SK-N-SH (cell line): ENCODE measurements around the gene SIRT3. TPM values are rescaled to one million over a fixed set of nuclear protein-coding genes. Genes with fewer than 3 reads are reported as not detected.
A peak's percentile ranks its signal among the peaks of the same experiment; 100 is the strongest.

Source experiments
- CTCF ChIA-PET: fragments of 300-600, 350-600 bp; formaldehyde crosslinking; extraction: SDS; loops from one replicate; lab custom pipeline; 2021; lab: Yijun Ruan, JAX
- POLR2A ChIA-PET: fragments of 350-600 bp; sonication (Branson Sonifier 250); formaldehyde crosslinking; extraction: SDS; loops from one replicate; lab custom pipeline; 2020; ENCODE audit warnings: antibody characterized with exemption, inconsistent platforms; lab: Yijun Ruan, JAX
- DNase-seq: peaks from one replicate; pipeline ENCODE4 v3.0.0; 2012
- H2AFZ ChIP-seq: fragments of 200-600 bp; sonication (generic); 2 replicates; pipeline ENCODE4 v1.8.1; 2016; ENCODE audit warnings: antibody characterized with exemption, mild to moderate bottlenecking, low read depth
- H3F3A ChIP-seq: fragments of 200-600 bp; sonication (generic); replicated peaks from 2 replicates; pipeline ENCODE3; 2016; ENCODE audit warnings: antibody characterized with exemption, mild to moderate bottlenecking; ENCODE audit not compliant: insufficient read depth
- H3K27ac ChIP-seq, 2 experiments: fragments of 200-500 bp in 1 of 2; fragments of 200-600 bp in 1 of 2; sonication (Bioruptor generic) in 1 of 2; sonication (generic), shearing (Covaris generic) in 1 of 2; 2 replicates each; pipeline versions ENCODE4 v1.5.1 to v1.6.1; 2014 to 2016; ENCODE audit warnings: low read depth in 2 of 2, inconsistent platforms in 1 of 2, low read length in 1 of 2, mild to moderate bottlenecking in 1 of 2, mixed read lengths in 1 of 2
- H3K27me3 ChIP-seq: fragments of 200-600 bp; sonication (generic), shearing (Covaris generic); 2 replicates; pipeline ENCODE4 v1.6.1; 2016; ENCODE audit warnings: mixed run types; ENCODE audit not compliant: insufficient read depth
- H3K36me3 ChIP-seq, 2 experiments: fragments of 200-500 bp in 1 of 2; fragments of 200-600 bp in 1 of 2; sonication (Bioruptor generic) in 1 of 2; sonication (generic) in 1 of 2; replicated peaks in 1 of 2; 2 replicates each; pipeline versions ENCODE3 to v1.5.1; 2014 to 2016; ENCODE audit warnings: low read length in 1 of 2, mild to moderate bottlenecking in 1 of 2; ENCODE audit not compliant: insufficient read depth in 2 of 2, control insufficient read depth in 1 of 2
- H3K4me1 ChIP-seq, 2 experiments: fragments of 200-500 bp in 1 of 2; fragments of 200-600 bp in 1 of 2; sonication (Bioruptor generic) in 1 of 2; sonication (generic), shearing (Covaris generic) in 1 of 2; 2 replicates each; pipeline versions ENCODE4 v1.5.1 to v1.6.1; 2014 to 2016; ENCODE audit warnings: low read depth in 1 of 2, low read length in 1 of 2, mixed run types in 1 of 2; ENCODE audit not compliant: insufficient read depth in 2 of 2, control insufficient read depth in 1 of 2
- H3K4me2 ChIP-seq: fragments of 200-600 bp; sonication (generic), shearing (Covaris generic); 2 replicates; pipeline ENCODE4 v1.6.1; 2017; ENCODE audit warnings: mixed run types
- H3K4me3 ChIP-seq, 2 experiments: fragments of 200-500 bp in 1 of 2; fragments of 200-600 bp in 1 of 2; sonication (Bioruptor generic) in 1 of 2; sonication (generic), shearing (Covaris generic) in 1 of 2; 2 replicates each; pipeline versions ENCODE4 v1.5.1 to v1.8.1; 2014 to 2016; ENCODE audit warnings: low read depth in 2 of 2, inconsistent platforms in 1 of 2, low read length in 1 of 2, mild to moderate bottlenecking in 1 of 2, mixed read lengths in 1 of 2, moderate library complexity in 1 of 2
- H3K79me2 ChIP-seq: fragments of 200-600 bp; sonication (generic); 2 replicates; pipeline ENCODE4 v1.8.1; 2017; ENCODE audit warnings: mild to moderate bottlenecking; ENCODE audit not compliant: insufficient read depth
- H3K9ac ChIP-seq: fragments of 200-600 bp; sonication (generic); 2 replicates; pipeline ENCODE4 v1.6.1; 2017; ENCODE audit warnings: mixed run types
- H3K9me2 ChIP-seq: fragments of 200-600 bp; sonication (generic); 2 replicates; pipeline ENCODE4 v1.6.1; 2017; ENCODE audit warnings: mixed run types
- H3K9me3 ChIP-seq: fragments of 200-600 bp; sonication (generic); 2 replicates; pipeline ENCODE4 v1.6.1; 2017; ENCODE audit warnings: mixed run types, mild to moderate bottlenecking, moderate library complexity
- H4K20me1 ChIP-seq: fragments of 200-600 bp; sonication (generic); 2 replicates; pipeline ENCODE4 v1.6.1; 2017; ENCODE audit warnings: mild to moderate bottlenecking, mixed run types; ENCODE audit not compliant: insufficient read depth
- ELF1 ChIP-seq: IDR thresholded peaks from 2 replicates; pipeline ENCODE4 v1.4.0; 2012
- EP300 ChIP-seq, 2 experiments: IDR thresholded peaks; 2 replicates each; pipeline versions ENCODE4 v1.4.0 to v1.6.1; 2012; ENCODE audit warnings: borderline replicate concordance in 1 of 2, low read depth in 1 of 2, low read length in 1 of 2
- MXI1 ChIP-seq: IDR thresholded peaks from 2 replicates; pipeline ENCODE4 v1.6.1; 2012; ENCODE audit warnings: mild to moderate bottlenecking, low read depth, low read length, improper control_type of control experiment
- NFIC ChIP-seq: IDR thresholded peaks from 2 replicates; pipeline ENCODE4 v1.4.0; 2012; ENCODE audit warnings: borderline replicate concordance
- PBX3 ChIP-seq: IDR thresholded peaks from 2 replicates; pipeline ENCODE4; 2012
- POLR2AphosphoS5 ChIP-seq: IDR thresholded peaks from 2 replicates; pipeline ENCODE4 v1.6.1; 2012; ENCODE audit warnings: low read depth, low read length
- RCOR1 ChIP-seq: fragments of 150-350 bp; IDR thresholded peaks from 2 replicates; pipeline ENCODE4 v1.6.1; 2017; ENCODE audit warnings: antibody characterized with exemption, low read length
- YY1 ChIP-seq: IDR thresholded peaks from 2 replicates; pipeline ENCODE4 v1.4.0; 2012; ENCODE audit warnings: low read depth, mild to moderate bottlenecking
- ZBTB33 ChIP-seq: IDR thresholded peaks from 2 replicates; pipeline ENCODE4 v1.4.0; 2012; ENCODE audit warnings: low read depth, borderline replicate concordance
- WGBS: methylation state at CpG from one replicate; pipeline ENCODE4 v1.1.6; 2017; ENCODE audit warnings: low lambda C conversion rate; 5-methylcytosine and 5-hydroxymethylcytosine counted together
- polyA plus RNA-seq, 3 experiments: library from polyadenylated mRNA; depleted of rRNA; stranded (reverse); fragments of >200 nt; gene quantifications; 2 replicates each; pipeline ENCODE4 v1.2.3, GENCODE V29; 2012

Gene SIRT3
- polyA plus RNA-seq, 1 of the 3 experiments (the other 2 are of a cell fraction): 34.4 TPM

GRCh38 chr11:203945-204586 is 32.1 kb downstream of the SIRT3 start:
- Histone ChIP-seq H3K36me3 (peaks cover 27 to 33% of the 10 kb centered on the region in 2 experiments), H3K4me2 (no peak overlapping the region), H3K9me3 (no peaks in the 10 kb centered on the region), H4K20me1 (peaks cover 40% of the 10 kb centered on the region), H3K9ac (no peak overlapping the region), H2AFZ (no peak overlapping the region), H3K27me3 (no peaks in the 10 kb centered on the region), H3K79me2 (peaks cover 49% of the 10 kb centered on the region), H3K9me2 (no peaks in the 10 kb centered on the region), H3K4me3 (no peak overlapping the region), H3K27ac (no peak overlapping the region), H3K4me1 (peaks cover 6 to 13% of the 10 kb centered on the region in 2 experiments; a peak in 2 of 4 replicates), H3F3A (peaks cover 8% of the 10 kb centered on the region)
- ChIA-PET CTCF (interaction anchor here (0.9 to 1.1 kb wide), 2 partner anchors 47 to 244 kb away, joined by 3 read pairs; no protein-coding TSS in a partner anchor), POLR2A (no interaction called here)
- no peak for TF ChIP-seq YY1
- TF ChIP-seq PBX3: no peak
- TF ChIP-seq RCOR1: no peak
- TF ChIP-seq ZBTB33: no peak
- TF ChIP-seq EP300 (IDR thresholded peaks at IDR 0.05; ENCODE audit: borderline replicate concordance in 1 of 2, low read depth in 1 of 2, low read length in 1 of 2): no peak
- TF ChIP-seq MXI1: no peak
- no peak for DNase-seq
- WGBS: 100% methylated on average over 2 of the region's 4 CpGs

- ChIA-PET POLR2A (no interaction called here), CTCF (interaction anchor here (0.9 kb wide), 1 partner anchor 48 kb away, joined by 3 read pairs; no protein-coding TSS in a partner anchor)
- Histone ChIP-seq H4K20me1 (peaks cover 40% of the 10 kb centered on the region), H2AFZ (no peak overlapping the region), H3K79me2 (peaks cover 42% of the 10 kb centered on the region), H3K27ac (no peak overlapping the region), H3K36me3 (peaks cover 27 to 33% of the 10 kb centered on the region in 2 experiments), H3K27me3 (no peaks in the 10 kb centered on the region), H3K4me1 (peaks cover 6 to 13% of the 10 kb centered on the region in 2 experiments; a peak in 2 of 4 replicates), H3K4me2 (no peak overlapping the region), H3K9me3 (no peaks in the 10 kb centered on the region), H3K9ac (no peak overlapping the region), H3K9me2 (no peaks in the 10 kb centered on the region), H3K4me3 (no peak overlapping the region), H3F3A (peaks cover 8% of the 10 kb centered on the region)
- DNase-seq: no peak
- TF ChIP-seq NFIC (no peak), ZBTB33 (no peak), POLR2AphosphoS5 (0 out of 2 replicates have a peak, but pooled peaks have one; percentile 15), ELF1 (no peak)
- WGBS: 90% methylated on average over 3 of the region's 7 CpGs
Observed at GRCh38 chr11:203056-203944, 32.8 kb downstream of the SIRT3 start.
